ENCODE data around the gene LILRB3. TPM values are rescaled to one million over a fixed set of nuclear protein-coding genes. Genes with fewer than 3 reads are reported as not detected.
"Not testable (repeated sequence)": the region's sequence is repeated elsewhere in the genome, so short reads cannot be mapped to it uniquely, and the experiment has no call there.

LILRB3 gene
- total RNA-seq, 1 experiment from 2014 or later, result 0.81 TPM

- in situ Hi-C loops (cut with HindIII; ENCODE audit: low sequenced_read_pairs), result no loop called here
- peak; percentile 64 for DNase-seq (ENCODE audit: low spot score)
These were observed 44.1 kb downstream of the LILRB3 start for GRCh38 chr19:54178581-54179261.

GRCh38 chr19:54173951-54174834 lies 48.6 kb downstream of the LILRB3 start:
- DNase-seq (ENCODE audit: low spot score), result no peak
- in situ Hi-C loops (cut with HindIII; ENCODE audit: low sequenced_read_pairs), result no loop called here

DNA sequence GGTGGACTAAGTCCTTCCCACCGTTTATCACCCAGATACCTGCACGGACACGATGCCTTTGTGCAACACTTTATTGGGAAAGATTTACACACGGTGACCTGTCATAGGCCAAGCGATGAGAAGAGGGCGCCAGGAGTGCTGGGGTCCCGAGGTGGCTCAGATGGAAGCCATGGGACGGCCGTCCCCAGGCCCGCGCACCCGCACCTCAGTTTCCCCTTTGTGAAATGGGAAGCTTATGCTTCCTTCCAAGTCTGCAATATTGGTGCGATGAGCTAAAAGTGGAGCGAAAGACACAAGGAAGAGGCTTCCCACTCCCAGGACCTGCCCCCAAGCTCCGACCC lies 49.5 kb downstream of the LILRB3 start:
- in situ Hi-C loops (cut with HindIII; ENCODE audit: low sequenced_read_pairs), result no loop called here
- DNase-seq (ENCODE audit: low spot score), result no peak

DNA sequence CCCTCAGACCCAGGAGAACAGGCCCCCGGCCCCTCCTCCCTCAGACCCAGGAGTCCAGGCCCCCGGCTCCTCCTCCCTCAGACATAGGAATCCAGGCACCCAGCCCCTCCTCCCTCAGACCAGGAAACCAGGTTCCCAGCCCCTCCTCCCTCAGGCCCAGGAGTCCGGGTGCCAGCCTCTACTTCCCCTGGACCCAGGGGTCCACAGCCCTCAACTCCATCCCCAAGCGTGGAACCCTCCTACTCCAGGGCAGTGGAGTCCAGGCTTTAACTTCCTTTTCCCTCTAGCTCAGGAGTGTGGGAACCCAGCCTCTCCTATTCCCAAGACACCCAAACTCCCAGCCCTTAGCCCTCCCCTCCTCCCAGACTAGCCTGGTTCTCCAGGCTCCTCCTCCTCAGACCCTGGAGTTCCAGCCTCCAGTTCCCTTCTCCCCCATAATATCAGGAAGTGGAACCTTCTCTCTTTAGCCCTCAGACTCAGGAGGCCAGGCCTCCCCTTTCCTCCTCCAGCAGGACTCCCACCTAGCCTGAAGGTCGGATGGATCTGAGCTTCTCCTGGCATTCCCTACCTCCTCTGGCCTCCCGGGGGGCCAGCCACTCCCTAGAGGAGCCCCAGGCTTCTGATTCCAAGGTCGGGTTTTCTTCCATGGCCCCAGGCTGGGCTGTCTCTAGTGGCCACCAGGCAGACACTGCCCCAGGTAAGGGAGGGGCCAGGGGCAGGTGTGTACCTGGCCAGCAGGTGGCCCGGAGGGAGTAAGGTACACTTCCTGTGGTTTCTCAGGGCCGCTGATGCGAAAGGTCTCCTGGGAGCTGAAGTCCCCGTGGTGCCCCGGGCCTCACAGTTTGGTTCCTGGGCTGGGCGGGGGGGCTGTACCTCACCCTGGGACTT lies 50.1 kb downstream of the LILRB3 start, which contains the start of gene TMC4:
TSS of gene TMC4 (minus strand) at position 690 of the 888 bp plus-strand sequence. CDS start at position 647, 43 bp downstream.
- in situ Hi-C loops (cut with HindIII; ENCODE audit: low sequenced_read_pairs), result no loop called here
- DNase-seq (ENCODE audit: low spot score), result no peak

DNA sequence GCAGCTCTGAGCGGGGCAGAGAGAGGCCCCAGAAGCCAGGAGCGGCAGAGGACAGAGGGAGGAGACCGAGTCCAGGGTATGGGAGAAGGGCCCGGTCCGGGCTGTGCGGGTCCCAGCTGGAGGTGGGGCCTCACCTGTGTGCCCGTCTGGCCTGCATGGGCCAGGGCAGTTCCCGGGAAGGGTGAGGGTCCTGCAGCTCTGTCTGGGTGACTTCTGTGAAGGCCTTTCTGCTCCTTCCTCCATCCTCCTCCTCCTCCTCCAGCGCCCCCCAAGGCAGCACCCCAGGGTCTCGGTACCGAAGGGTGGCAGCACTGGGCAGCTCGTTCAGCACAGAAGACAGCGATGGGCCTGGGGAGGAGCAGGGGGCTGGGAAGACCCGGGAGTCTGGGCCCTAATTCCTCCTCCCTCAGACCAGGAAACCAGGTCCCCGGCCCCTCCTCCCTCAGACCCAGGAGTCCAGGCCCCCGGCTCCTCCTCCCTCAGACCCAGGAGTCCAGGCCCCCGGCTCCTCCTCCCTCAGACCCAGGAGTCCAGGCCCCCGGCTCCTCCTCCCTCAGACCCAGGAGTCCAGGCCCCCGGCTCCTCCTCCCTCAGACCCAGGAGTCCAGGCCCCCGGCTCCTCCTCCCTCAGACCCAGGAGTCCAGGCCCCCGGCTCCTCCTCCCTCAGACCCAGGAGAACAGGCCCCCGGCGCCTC lies 50.9 kb downstream of the LILRB3 start:
- DNase-seq (ENCODE audit: low spot score); in situ Hi-C loops (cut with HindIII; ENCODE audit: low sequenced_read_pairs): not testable (repeated sequence)

DNA sequence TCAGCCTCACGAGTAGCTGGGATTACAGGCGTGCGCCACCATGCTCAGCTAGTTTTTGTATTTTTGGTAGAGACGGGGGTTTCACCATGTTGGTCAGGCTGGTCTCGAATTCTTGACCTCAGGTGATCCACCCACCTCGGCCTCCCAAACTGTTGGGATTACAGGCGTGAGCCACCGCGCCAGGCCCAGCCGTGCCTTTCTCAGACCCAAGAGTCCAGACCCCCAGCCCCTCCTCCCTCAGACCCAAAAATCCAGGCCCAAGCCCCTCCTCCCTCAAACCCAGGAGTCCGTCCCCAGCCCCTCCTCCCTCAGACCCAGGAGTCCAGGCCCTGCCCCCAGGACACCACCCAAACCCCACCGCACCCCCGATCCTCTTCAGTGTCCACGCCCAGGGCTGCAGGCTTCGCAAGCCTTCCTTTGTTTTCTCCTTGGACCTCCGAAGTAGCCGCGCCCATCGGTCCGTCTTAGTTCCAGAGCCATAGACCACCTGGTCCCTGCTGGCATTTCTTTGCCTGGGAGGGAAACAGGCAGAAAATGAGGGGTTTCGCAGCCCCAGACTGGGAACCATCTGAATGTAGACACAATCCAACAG lies 53.6 kb downstream of the LILRB3 start:
- in situ Hi-C loops (cut with HindIII; ENCODE audit: low sequenced_read_pairs), result no loop called here
- no peak for DNase-seq (ENCODE audit: low spot score)

- peak; percentile 82 for DNase-seq (ENCODE audit: low spot score)
- in situ Hi-C loops (cut with HindIII; ENCODE audit: low sequenced_read_pairs), result no loop called here
These were observed 54.5 kb downstream of the LILRB3 start for GRCh38 chr19:54168174-54168917.

Other genes starting within 250 kb of the LILRB3 start
- not detected in 2 replicates for gene CACNG6, start 231.4 kb downstream of the LILRB3 start, total RNA-seq (2014; rRNA removed; shearing (Covaris generic))
- gene VSTM1, start 159.1 kb downstream of the LILRB3 start, total RNA-seq (2014; rRNA removed; shearing (Covaris generic)), result 0.71 TPM in 1 of 2 replicates, not detected in the other
- gene TARM1, start 141.6 kb downstream of the LILRB3 start, total RNA-seq (2014; rRNA removed; shearing (Covaris generic)), result not detected in 2 replicates
- gene OSCAR, start 122.2 kb downstream of the LILRB3 start, total RNA-seq (2014; rRNA removed; shearing (Covaris generic)), result 1.7 TPM in 1 of 2 replicates, not detected in the other
- 28.7 and 54.7 TPM in 2 replicates for gene NDUFA3, start 120.2 kb downstream of the LILRB3 start, total RNA-seq (2014; rRNA removed; shearing (Covaris generic))
- 21.6 and 23.5 TPM in 2 replicates for gene TFPT, start 107.3 kb downstream of the LILRB3 start, total RNA-seq (2014; rRNA removed; shearing (Covaris generic))
- 111 and 113 TPM in 2 replicates for gene PRPF31, start 107.3 kb downstream of the LILRB3 start, total RNA-seq (2014; rRNA removed; shearing (Covaris generic))
- gene CNOT3, start 85.2 kb downstream of the LILRB3 start, total RNA-seq (2014; rRNA removed; shearing (Covaris generic)), result 11.6 and 15.2 TPM in 2 replicates
- gene LENG1, start 63.3 kb downstream of the LILRB3 start, total RNA-seq (2014; rRNA removed; shearing (Covaris generic)), result 5.5 and 7.3 TPM in 2 replicates
- gene TMC4, start 49.8 kb downstream of the LILRB3 start, total RNA-seq (2014; rRNA removed; shearing (Covaris generic)), result 9.6 TPM in 1 of 2 replicates, not detected in the other
- 36.3 and 46.0 TPM in 2 replicates for gene MBOAT7, start 33.4 kb downstream of the LILRB3 start, total RNA-seq (2014; rRNA removed; shearing (Covaris generic))
- 146 and 178 TPM in 2 replicates for gene TSEN34, start 31.7 kb downstream of the LILRB3 start, total RNA-seq (2014; rRNA removed; shearing (Covaris generic))
- gene RPS9, start 22.1 kb downstream of the LILRB3 start, total RNA-seq (2014; rRNA removed; shearing (Covaris generic)), result 2,874 and 3,759 TPM in 2 replicates
- not detected in 2 replicates for gene LILRA6, start 19.8 kb upstream of the LILRB3 start, total RNA-seq (2014; rRNA removed; shearing (Covaris generic))
- not detected in 2 replicates for gene LILRB5, start 34.3 kb upstream of the LILRB3 start, total RNA-seq (2014; rRNA removed; shearing (Covaris generic))
- not detected in 2 replicates for gene LILRB2, start 58.1 kb upstream of the LILRB3 start, total RNA-seq (2014; rRNA removed; shearing (Covaris generic))
- gene LILRA5, start 90.2 kb upstream of the LILRB3 start, total RNA-seq (2014; rRNA removed; shearing (Covaris generic)), result not detected in 2 replicates
- gene LILRA4, start 116.2 kb upstream of the LILRB3 start, total RNA-seq (2014; rRNA removed; shearing (Covaris generic)), result not detected in 2 replicates
- 0.37 TPM in 1 of 2 replicates, not detected in the other for gene LAIR1, start 141.9 kb upstream of the LILRB3 start, total RNA-seq (2014; rRNA removed; shearing (Covaris generic))
- gene TTYH1, start 192.5 kb upstream of the LILRB3 start, total RNA-seq (2014; rRNA removed; shearing (Covaris generic)), result 0.10 and 0.12 TPM in 2 replicates
- gene LENG8, start 226.2 kb upstream of the LILRB3 start, total RNA-seq (2014; rRNA removed; shearing (Covaris generic)), result 5.3 and 12.4 TPM in 2 replicates
- 20.6 and 20.7 TPM in 2 replicates for gene LENG9, start 240.8 kb upstream of the LILRB3 start, total RNA-seq (2014; rRNA removed; shearing (Covaris generic))